Cardiac septum (tissue), 1 donor: ENCODE results near the gene PCDHGA6. TPM values are rescaled to one million over a fixed set of nuclear protein-coding genes. Genes with fewer than 3 reads are reported as not detected.
A peak's percentile ranks its signal among the peaks of the same experiment; 100 is the strongest.
"Not testable (repeated sequence)": the region's sequence is repeated elsewhere in the genome, so short reads cannot be mapped to it uniquely, and the experiment has no call there.

Source experiments
- DNase-seq: peaks from one replicate; pipeline ENCODE4 v3.0.0-alpha.2; 2020; ENCODE audit warnings: low spot score
- intact Hi-C: fragments of 100-400 bp; cut with DNase I; formaldehyde crosslinking; loops from one replicate; pipeline ENCODE4 v1.14.0; 2022
- total RNA-seq: library from RNA; stranded (reverse); fragmentation: NEBNext Ultra II Directional; extraction: Animal tissue kit (Norgen Biotek cat#: 25700); gene quantifications from one replicate; pipeline ENCODE4 v1.2.1, GENCODE V29; 2021
- donor health status: DM: no; HTN: no; CAD: no.

Gene PCDHGA6
- total RNA-seq, 1 donor from 2014 or later, result 11.5 TPM

DNA sequence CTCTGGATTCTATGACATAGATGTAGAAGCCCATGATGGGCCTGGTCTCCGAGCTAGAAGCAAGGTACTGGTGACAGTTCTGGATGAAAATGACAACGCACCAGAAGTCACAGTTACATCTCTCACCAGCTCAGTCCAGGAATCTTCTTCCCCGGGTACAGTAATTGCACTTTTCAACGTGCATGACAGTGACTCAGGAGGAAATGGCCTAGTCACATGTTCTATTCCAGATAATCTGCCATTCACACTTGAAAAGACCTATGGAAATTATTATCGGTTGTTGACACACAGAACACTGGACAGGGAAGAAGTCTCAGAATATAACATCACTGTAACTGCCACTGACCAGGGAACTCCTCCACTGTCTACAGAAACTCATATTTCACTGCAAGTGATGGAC is 17.6 kb upstream of the PCDHGA6 start:
- intact Hi-C loops, result loop anchor here (5.0 kb wide), 1 partner anchor 46 kb away; the partner anchor contains the start of gene PCDHGA9
- DNase-seq, result no peak

- DNase-seq, result peak; percentile 71
- intact Hi-C loops, result loop anchor here (5.0 kb wide), 1 partner anchor 45 kb away; the partner anchor contains the start of gene PCDHGA9
These were observed 16.7 kb upstream of the PCDHGA6 start for GRCh38 chr5:141356950-141357349.

- intact Hi-C loops, result loop anchor here (5.0 kb wide), 1 partner anchor 42 kb away; the partner anchor contains the start of gene PCDHGA9
- DNase-seq, result peak; percentile 49
These were observed 13.8 kb upstream of the PCDHGA6 start, which contains the start of gene PCDHGB2 for GRCh38 chr5:141359790-141360426. Gene PCDHGB2, plus strand, starts transcription at chr5:141359994. Its CDS starts 142 bp downstream, at chr5:141360136.

DNA sequence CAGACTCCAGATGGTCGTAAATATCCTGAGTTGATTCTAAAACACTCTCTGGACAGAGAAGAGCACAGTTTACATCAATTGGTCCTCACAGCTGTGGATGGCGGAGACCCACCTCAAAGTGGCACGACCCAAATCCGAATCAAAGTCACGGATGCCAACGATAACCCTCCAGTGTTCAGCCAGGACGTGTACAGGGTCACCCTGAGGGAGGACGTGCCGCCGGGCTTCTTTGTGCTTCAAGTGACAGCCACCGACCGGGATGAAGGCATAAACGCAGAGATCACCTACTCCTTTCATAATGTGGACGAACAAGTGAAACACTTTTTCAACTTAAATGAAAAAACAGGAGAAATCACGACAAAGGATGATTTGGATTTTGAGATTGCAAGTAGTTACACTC is 13.0 kb upstream of the PCDHGA6 start:
- intact Hi-C loops, result no loop called here
- no peak for DNase-seq

GRCh38 chr5:141362719-141363118 is 11.0 kb upstream of the PCDHGA6 start:
- intact Hi-C loops, result no loop called here

GRCh38 chr5:141363952-141364660 is 9.6 kb upstream of the PCDHGA6 start, which contains the start of gene PCDHGA5:
Gene PCDHGA5, plus strand, starts transcription at chr5:141364162. Its CDS starts 169 bp downstream, at chr5:141364331.
- intact Hi-C loops, result no loop called here

More at GRCh38 chr5:141362719-141363118, 11.0 kb upstream of the PCDHGA6 start:
- no peak for DNase-seq

DNA sequence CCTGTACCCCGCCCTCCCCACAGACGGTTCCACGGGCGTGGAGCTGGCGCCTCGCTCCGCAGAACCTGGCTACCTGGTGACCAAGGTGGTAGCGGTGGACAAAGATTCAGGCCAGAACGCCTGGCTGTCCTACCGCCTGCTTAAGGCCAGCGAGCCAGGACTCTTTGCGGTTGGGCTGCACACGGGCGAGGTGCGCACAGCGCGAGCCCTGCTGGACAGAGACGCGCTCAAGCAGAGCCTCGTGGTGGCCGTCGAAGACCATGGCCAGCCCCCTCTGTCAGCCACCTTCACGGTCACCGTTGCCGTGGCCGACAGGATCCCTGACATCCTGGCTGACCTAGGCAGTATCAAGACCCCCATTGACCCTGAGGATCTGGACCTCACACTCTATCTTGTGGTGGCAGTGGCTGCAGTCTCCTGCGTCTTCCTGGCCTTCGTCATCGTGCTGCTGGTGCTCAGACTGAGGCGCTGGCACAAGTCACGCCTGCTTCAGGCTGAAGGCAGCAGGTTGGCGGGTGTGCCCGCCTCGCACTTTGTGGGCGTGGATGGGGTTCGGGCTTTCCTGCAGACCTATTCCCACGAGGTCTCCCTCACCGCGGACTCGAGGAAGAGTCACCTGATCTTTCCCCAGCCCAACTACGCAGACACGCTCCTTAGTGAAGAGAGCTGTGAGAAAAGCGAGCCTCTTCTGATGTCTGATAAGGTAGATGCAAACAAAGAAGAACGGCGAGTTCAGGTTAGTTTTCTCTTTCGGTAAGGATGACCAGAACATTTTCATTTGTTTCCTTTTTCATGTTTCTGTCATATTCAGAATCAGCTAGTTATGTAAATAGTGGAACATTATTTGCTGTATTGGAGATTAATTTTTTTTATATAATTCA is 7.4 kb upstream of the PCDHGA6 start:
- intact Hi-C loops, result no loop called here
- no peak for DNase-seq

More at GRCh38 chr5:141363952-141364660, 9.6 kb upstream of the PCDHGA6 start, which contains the start of gene PCDHGA5:
- DNase-seq, result peak; percentile 49

DNA sequence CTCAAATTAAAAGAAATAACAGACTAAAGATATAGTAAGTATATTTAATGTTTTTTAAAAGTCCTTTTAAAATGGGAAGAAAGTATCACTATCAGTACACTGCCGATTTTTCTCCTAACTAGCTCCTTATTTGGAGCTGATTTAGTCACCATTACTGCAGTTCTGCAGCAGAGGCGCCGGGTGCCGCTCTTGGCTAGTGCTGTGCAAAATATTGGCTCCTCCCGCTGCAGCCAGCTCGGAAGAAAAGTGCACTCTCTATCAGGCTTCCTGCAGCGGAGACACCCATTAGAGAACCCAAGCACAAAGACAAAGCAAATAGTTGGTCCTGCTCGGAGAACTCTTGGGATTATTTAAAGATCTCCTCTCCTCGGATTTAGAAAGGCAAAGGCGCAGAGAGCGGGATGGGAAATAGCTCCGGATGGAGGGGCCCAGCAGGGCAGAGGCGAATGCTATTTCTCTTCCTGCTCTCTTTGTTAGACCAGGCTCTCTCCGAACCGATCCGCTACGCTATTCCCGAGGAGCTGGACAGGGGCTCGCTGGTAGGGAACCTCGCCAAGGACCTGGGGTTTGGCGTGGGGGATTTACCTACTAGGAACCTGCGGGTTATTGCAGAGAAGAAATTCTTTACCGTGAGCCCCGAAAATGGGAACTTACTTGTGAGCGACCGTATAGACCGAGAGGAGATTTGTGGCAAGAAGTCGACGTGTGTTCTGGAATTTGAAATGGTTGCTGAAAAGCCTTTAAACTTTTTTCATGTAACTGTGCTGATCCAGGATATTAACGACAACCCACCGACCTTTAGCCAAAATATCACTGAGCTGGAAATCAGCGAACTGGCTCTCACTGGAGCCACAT is 3.5 kb upstream of the PCDHGA6 start, which contains the start of gene PCDHGB3:
TSS of gene PCDHGB3 (plus strand) at position 249 of the 855 bp plus-strand sequence. CDS start at position 402, 153 bp downstream.
- peak; percentile 74 for DNase-seq
- intact Hi-C loops, result loop anchor here (2.0 kb wide), 1 partner anchor 21 kb away; no protein-coding TSS in a partner anchor

DNA sequence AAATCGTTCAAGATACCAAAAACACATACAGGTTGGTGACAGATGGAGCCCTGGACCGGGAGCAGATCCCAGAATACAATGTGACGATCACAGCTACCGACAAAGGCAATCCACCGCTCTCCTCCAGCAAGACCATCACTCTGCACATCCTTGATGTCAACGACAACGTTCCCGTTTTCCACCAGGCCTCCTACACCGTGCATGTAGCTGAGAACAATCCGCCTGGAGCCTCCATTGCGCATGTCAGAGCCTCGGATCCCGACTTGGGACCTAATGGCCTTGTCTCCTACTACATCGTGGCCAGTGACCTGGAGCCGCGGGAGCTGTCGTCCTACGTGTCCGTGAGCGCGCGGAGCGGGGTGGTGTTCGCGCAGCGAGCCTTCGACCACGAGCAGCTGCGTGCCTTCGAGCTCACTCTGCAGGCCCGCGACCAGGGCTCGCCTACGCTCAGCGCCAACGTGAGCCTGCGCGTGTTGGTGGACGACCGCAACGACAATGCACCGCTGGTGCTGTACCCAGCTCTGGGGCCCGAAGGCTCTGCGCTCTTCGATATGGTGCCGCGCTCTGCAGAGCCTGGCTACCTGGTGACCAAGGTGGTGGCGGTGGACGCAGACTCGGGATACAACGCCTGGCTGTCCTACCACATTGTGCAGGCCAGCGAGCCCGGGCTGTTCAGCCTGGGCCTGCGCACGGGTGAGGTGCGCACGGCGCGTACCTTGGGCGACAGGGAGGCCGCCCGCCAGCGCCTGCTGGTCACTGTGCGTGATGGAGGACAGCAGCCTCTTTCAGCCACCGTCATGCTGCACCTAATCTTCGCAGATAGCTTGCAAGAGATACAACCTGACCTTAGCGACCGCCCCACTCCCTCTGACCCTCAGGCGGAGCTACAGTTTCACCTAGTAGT is 1.9 kb upstream of the PCDHGA6 start:
- intact Hi-C loops, result loop anchor here (2.0 kb wide), 1 partner anchor 19 kb away; no protein-coding TSS in a partner anchor
- DNase-seq, result no peak

GRCh38 chr5:141374627-141375026 is 936 bp downstream of the PCDHGA6 start:
- no peak for DNase-seq
- intact Hi-C loops, result no loop called here

- DNase-seq, intact Hi-C loops: not testable (repeated sequence)
These were observed 1.9 kb downstream of the PCDHGA6 start for GRCh38 chr5:141375444-141376155.

DNA sequence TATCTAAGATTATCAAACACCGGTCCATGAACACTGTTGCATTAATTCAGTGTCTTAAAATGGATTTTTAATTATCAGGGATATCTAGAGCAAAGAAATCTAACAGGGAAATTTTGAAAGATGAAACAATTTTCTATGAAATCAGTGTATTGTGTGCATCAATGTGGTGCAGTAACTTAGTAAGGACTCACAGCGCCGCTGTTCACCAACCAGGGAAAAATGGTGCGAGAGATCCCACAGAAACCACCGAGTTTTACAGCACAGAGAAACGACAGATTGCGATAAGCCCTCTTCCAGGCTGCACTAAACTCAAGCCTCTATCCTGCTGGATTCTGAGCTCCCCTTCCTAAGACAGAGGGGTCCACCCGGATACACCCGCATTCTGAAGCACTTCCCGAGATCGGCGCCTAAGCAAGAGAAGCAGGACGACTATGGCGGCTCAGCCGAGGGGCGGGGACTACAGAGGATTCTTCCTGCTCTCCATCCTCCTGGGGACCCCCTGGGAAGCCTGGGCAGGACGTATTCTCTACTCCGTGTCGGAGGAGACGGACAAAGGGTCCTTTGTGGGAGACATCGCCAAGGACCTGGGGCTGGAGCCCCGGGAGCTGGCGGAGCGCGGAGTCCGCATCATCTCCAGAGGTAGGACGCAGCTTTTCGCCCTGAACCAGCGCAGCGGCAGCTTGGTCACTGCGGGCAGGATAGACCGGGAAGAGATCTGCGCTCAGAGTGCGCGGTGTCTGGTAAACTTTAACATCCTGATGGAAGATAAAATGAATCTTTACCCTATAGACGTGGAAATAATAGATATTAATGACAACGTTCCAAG is 9.0 kb downstream of the PCDHGA6 start, which contains the start of gene PCDHGA7:
TSS of gene PCDHGA7 (plus strand) at position 274 of the 826 bp plus-strand sequence. CDS start at position 432, 158 bp downstream.
- intact Hi-C loops, result no loop called here

DNA sequence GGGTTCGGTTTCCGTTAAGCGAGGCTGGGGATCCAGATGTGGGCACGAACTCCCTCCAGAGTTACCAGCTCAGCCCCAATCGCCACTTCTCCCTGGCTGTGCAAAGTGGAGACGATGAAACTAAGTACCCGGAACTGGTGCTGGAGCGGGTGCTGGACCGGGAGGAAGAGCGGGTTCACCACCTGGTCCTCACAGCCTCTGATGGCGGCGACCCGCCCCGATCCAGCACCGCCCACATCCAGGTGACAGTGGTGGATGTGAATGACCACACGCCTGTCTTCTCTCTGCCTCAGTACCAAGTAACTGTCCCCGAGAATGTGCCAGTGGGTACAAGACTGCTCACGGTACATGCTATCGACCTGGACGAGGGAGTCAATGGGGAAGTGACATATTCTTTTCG is 9.7 kb downstream of the PCDHGA6 start:
- no peak for DNase-seq
- intact Hi-C loops, result no loop called here

More for the DNA sequence above, 9.0 kb downstream of the PCDHGA6 start, which contains the start of gene PCDHGA7:
- no peak for DNase-seq

GRCh38 chr5:141384471-141385267 is 11.0 kb downstream of the PCDHGA6 start:
- DNase-seq, result no peak
- intact Hi-C loops, result no loop called here
